ENCODE results near the gene NOTUM. TPM values are rescaled to one million over a fixed set of nuclear protein-coding genes. Genes with fewer than 3 reads are reported as not detected.
A peak's percentile ranks its signal among the peaks of the same experiment; 100 is the strongest.

Gene NOTUM
- total and polyA plus RNA-seq, 2 of the 4 experiments (the other 2 are of a cell fraction) = 0.05 TPM; not detected in 1

DNA sequence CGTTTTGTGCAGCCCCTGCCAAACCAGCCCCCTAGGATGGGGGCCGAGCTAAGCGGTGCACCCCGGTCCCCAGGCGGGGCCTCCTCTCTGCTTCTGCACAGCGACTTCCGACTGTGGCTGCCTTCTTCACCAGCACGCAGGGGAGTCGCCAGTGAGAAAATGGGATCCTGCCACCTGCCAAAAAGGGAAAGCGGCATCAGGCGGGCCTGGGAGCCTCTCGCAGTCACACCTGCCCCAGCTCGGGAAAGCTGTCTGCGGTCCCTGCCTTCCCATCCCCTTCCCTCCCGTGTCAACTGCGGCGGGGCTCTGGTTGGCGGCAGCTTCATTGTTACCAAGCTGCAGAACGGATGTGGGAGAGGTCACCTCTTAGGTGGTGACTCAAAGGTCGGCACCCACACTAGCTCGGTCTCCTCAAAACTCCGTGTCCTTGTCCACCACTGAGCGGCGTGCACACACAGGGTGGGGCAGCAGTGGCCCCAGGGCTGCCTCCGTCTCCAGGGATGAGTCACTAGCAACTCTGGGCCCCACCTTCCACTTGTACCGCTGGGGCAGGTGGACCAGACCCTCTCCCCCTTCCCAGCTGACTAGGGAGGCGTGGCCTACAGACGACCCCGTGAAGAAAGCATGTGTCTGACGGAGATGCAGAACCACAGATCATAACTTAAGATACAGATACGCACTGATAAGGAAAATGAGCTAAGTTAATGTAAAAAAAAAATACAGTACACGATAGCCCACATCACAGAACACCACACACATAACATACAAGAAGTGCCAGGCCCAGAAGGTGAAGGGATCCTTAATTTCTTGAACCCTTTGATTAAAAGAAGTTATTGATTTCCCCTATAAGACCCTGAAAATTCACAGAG lies 48.3 kb downstream of the NOTUM start:
- Histone ChIP-seq H3K4me2 (ENCODE audit: low read depth, low read length) (no peak overlapping the region), H3K4ac (ENCODE audit: low read depth, low read length) (no peak overlapping the region), H2BK5ac (ENCODE audit: low read depth, low read length, poor library complexity, severe bottlenecking) (no peak overlapping the region), H3K56ac (ENCODE audit: extremely low read depth, insufficient read depth, low read length) (no peak overlapping the region), H3K79me1 (ENCODE audit: low read depth in 1 of 2, low read length in 2 of 2) (peaks cover 14 to 56% of the 10 kb centered on the region in 2 experiments), H3K27ac (ENCODE audit: insufficient read depth, low read length) (no peak overlapping the region), H4K20me1 (ENCODE audit: insufficient read depth, low read length) (peaks cover 40% of the 10 kb centered on the region), H3K9me1 (ENCODE audit: insufficient read depth, low read length) (peaks cover 16% of the 10 kb centered on the region; the same call in 1 of the 2 replicates), H4K8ac (ENCODE audit: low read depth in 2 of 2, low read length in 2 of 2) (no peak overlapping the region), H3K4me3 (ENCODE audit: insufficient read depth, low read depth, low read length) (no peak overlapping the region), H2AFZ (replicated peaks; ENCODE audit: low read length, poor library complexity) (no peak overlapping the region), H2AK9ac (replicated peaks; ENCODE audit: low read depth, low read length, poor library complexity) (peak overlapping the region; percentile 9), H2BK120ac (ENCODE audit: low read depth, low read length) (no peak overlapping the region), H3K23ac (ENCODE audit: low read depth, low read length) (no peak overlapping the region), H2BK20ac (ENCODE audit: low read depth, low read length) (no peak overlapping the region), H3K27me3 (ENCODE audit: control insufficient read depth, insufficient read depth, low read length) (no peaks in the 10 kb centered on the region), H3K9ac (ENCODE audit: low read depth, low read length) (no peak overlapping the region), H3K18ac (ENCODE audit: low read depth, low read length) (no peak overlapping the region), H3K36me3 (ENCODE audit: control insufficient read depth, insufficient read depth, low read length) (peaks cover 44% of the 10 kb centered on the region), H4K5ac (ENCODE audit: low read depth, low read length) (no peak overlapping the region), H2AK5ac (ENCODE audit: low read depth, low read length) (no peak overlapping the region), H3K4me1 (ENCODE audit: control insufficient read depth, insufficient read depth, low read length) (peaks cover 11% of the 10 kb centered on the region), H2BK15ac (ENCODE audit: low read depth, low read length) (no peak overlapping the region), H3K9me3 (ENCODE audit: control insufficient read depth, insufficient read depth, low read length) (no peaks in the 10 kb centered on the region), H3K14ac (replicated peaks; ENCODE audit: low read depth, low read length) (no peak overlapping the region), H4K91ac (ENCODE audit: insufficient read depth, low read depth, low read length) (no peak overlapping the region)
- BruUV-seq (replicated peaks) = no TSS peak
- dilution Hi-C loops (cut with HindIII; ENCODE audit: low sequenced_read_pairs, unreplicated experiment) = no loop called here
- POLR2A ChIA-PET (ENCODE audit: unreplicated experiment) = no interaction called here
- CTCF ChIA-PET = interaction anchor here (0.5 kb wide), 1 partner anchor 20 kb away, joined by 3 read pairs; no protein-coding TSS in a partner anchor
- in situ Hi-C loops (cut with MboI; ENCODE audit: low sequenced_read_pairs) = no loop called here
- intact Hi-C loops (cut with micrococcal nuclease) = no loop called here
- 91% methylated on average over 12 of the region's 32 CpGs; no CpG with 5 or more reads in 1 of the 2 experiments for WGBS, 2 experiments (ENCODE audit: extremely low coverage in 2 of 2, insufficient read length in 1 of 2)
- no peak for DNase-seq
- no peak for ATAC-seq (ENCODE audit: low read depth)
- no peak for TF ChIP-seq RFX5 (IDR thresholded peaks at IDR 0.05; ENCODE audit: low read depth, low read length)
- no peak for TF ChIP-seq MAZ (IDR thresholded peaks at IDR 0.05; ENCODE audit: borderline replicate concordance, low read depth, low read length)
- TF ChIP-seq, protein P1, sequence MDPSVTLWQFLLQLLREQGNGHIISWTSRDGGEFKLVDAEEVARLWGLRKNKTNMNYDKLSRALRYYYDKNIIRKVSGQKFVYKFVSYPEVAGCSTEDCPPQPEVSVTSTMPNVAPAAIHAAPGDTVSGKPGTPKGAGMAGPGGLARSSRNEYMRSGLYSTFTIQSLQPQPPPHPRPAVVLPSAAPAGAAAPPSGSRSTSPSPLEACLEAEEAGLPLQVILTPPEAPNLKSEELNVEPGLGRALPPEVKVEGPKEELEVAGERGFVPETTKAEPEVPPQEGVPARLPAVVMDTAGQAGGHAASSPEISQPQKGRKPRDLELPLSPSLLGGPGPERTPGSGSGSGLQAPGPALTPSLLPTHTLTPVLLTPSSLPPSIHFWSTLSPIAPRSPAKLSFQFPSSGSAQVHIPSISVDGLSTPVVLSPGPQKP (IDR thresholded peaks at IDR 0.05; ENCODE audit: borderline replicate concordance, low read depth, low read length) = no peak
- TF ChIP-seq RCOR1 (IDR thresholded peaks at IDR 0.05; ENCODE audit: insufficient replicate concordance, low read length) = no peak
- no peak for TF ChIP-seq CHD1 (IDR thresholded peaks at IDR 0.05; ENCODE audit: low read depth, low read length)
- no peak for TF ChIP-seq POLR2A (IDR thresholded peaks at IDR 0.05; ENCODE audit: low read depth, low read length)
- no peak for TF ChIP-seq SMC3 (IDR thresholded peaks at IDR 0.05; ENCODE audit: low read depth, low read length)
- TF ChIP-seq RAD21 (IDR thresholded peaks at IDR 0.05; ENCODE audit: low read length) = no peak
- TF ChIP-seq MAFK (IDR thresholded peaks at IDR 0.05; ENCODE audit: low read depth, low read length) = no peak
- TF ChIP-seq, protein P2, sequence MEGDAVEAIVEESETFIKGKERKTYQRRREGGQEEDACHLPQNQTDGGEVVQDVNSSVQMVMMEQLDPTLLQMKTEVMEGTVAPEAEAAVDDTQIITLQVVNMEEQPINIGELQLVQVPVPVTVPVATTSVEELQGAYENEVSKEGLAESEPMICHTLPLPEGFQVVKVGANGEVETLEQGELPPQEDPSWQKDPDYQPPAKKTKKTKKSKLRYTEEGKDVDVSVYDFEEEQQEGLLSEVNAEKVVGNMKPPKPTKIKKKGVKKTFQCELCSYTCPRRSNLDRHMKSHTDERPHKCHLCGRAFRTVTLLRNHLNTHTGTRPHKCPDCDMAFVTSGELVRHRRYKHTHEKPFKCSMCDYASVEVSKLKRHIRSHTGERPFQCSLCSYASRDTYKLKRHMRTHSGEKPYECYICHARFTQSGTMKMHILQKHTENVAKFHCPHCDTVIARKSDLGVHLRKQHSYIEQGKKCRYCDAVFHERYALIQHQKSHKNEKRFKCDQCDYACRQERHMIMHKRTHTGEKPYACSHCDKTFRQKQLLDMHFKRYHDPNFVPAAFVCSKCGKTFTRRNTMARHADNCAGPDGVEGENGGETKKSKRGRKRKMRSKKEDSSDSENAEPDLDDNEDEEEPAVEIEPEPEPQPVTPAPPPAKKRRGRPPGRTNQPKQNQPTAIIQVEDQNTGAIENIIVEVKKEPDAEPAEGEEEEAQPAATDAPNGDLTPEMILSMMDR (conservative IDR thresholded peaks at IDR 0.05; ENCODE audit: low read depth, low read length) = no peak
- TF ChIP-seq MXI1 (IDR thresholded peaks at IDR 0.05; ENCODE audit: borderline replicate concordance, low read depth, low read length) = no peak
- TF ChIP-seq FOS (IDR thresholded peaks at IDR 0.05; ENCODE audit: low read depth, low read length) = no peak
- no peak for TF ChIP-seq CEBPB (IDR thresholded peaks at IDR 0.05; ENCODE audit: low read depth, low read length)
- TF ChIP-seq BHLHE40 (IDR thresholded peaks at IDR 0.05; ENCODE audit: low read depth, low read length) = no peak
- TF ChIP-seq, protein P3, sequence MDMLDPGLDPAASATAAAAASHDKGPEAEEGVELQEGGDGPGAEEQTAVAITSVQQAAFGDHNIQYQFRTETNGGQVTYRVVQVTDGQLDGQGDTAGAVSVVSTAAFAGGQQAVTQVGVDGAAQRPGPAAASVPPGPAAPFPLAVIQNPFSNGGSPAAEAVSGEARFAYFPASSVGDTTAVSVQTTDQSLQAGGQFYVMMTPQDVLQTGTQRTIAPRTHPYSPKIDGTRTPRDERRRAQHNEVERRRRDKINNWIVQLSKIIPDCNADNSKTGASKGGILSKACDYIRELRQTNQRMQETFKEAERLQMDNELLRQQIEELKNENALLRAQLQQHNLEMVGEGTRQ (IDR thresholded peaks at IDR 0.05; ENCODE audit: low read depth, low read length) = no peak
